NCI-H2196 (cell line): ENCODE results near the gene COX6B1.
"Not testable (repeated sequence)": the region's sequence is repeated elsewhere in the genome, so short reads cannot be mapped to it uniquely, and the experiment has no call there.

ENCODE experiments used
- DNase-seq: peaks from one replicate; lab custom pipeline; 2025; ENCODE audit not compliant: unreplicated experiment; lab: John Stamatoyannopoulos, UW

COX6B1 gene

GRCh38 chr19:35633727-35634440 is 14.2 kb upstream of the COX6B1 start:
- no peak for DNase-seq

GRCh38 chr19:35636651-35637050 is 11.5 kb upstream of the COX6B1 start:
- no peak for DNase-seq

GRCh38 chr19:35637165-35637564 is 11.0 kb upstream of the COX6B1 start:
- no peak for DNase-seq

- no peak for DNase-seq
These were observed 8.8 kb upstream of the COX6B1 start for GRCh38 chr19:35639321-35639639.

GRCh38 chr19:35639863-35640262 is 8.3 kb upstream of the COX6B1 start:
- DNase-seq = no peak

- no peak for DNase-seq
These were observed 6.5 kb upstream of the COX6B1 start, which contains the start of gene ETV2 for GRCh38 chr19:35641515-35642151. Gene ETV2, plus strand, starts transcription at chr19:35641745. Its CDS starts 716 bp downstream, at chr19:35642461.

- no peak for DNase-seq
These were observed 5.8 kb upstream of the COX6B1 start for GRCh38 chr19:35642312-35642711.

- DNase-seq = no peak
These were observed 5.3 kb upstream of the COX6B1 start for GRCh38 chr19:35642798-35643254.

GRCh38 chr19:35643255-35644205 is 4.6 kb upstream of the COX6B1 start:
- peak; percentile 93 for DNase-seq

GRCh38 chr19:35644206-35644986 is 3.7 kb upstream of the COX6B1 start:
- peak; percentile 96 for DNase-seq

GRCh38 chr19:35644987-35645679 is 3.0 kb upstream of the COX6B1 start:
- peak; percentile 71 for DNase-seq

- DNase-seq = no peak
These were observed 2.2 kb upstream of the COX6B1 start for GRCh38 chr19:35645680-35646511.

- no peak for DNase-seq
These were observed 2.5 kb downstream of the COX6B1 start for GRCh38 chr19:35650581-35650980.

GRCh38 chr19:35654828-35655227 is 6.7 kb downstream of the COX6B1 start:
- not testable (repeated sequence) for DNase-seq

GRCh38 chr19:35655600-35655999 is 7.5 kb downstream of the COX6B1 start:
- DNase-seq = no peak

GRCh38 chr19:35656700-35657099 is 8.6 kb downstream of the COX6B1 start:
- no peak for DNase-seq

GRCh38 chr19:35657904-35658700 is 10.0 kb downstream of the COX6B1 start:
- no peak for DNase-seq

- no peak for DNase-seq
These were observed 13.8 kb downstream of the COX6B1 start for GRCh38 chr19:35661995-35662340.

- no peak for DNase-seq
These were observed 15.9 kb downstream of the COX6B1 start for GRCh38 chr19:35663981-35664380.
